ENCODE measurements around the gene CENPP. TPM values are rescaled to one million over a fixed set of nuclear protein-coding genes. Genes with fewer than 3 reads are reported as not detected.
A peak's percentile ranks its signal among the peaks of the same experiment; 100 is the strongest.

Gene CENPP
- total RNA-seq, 1 donor from 2014 or later = 7.7 TPM

DNA sequence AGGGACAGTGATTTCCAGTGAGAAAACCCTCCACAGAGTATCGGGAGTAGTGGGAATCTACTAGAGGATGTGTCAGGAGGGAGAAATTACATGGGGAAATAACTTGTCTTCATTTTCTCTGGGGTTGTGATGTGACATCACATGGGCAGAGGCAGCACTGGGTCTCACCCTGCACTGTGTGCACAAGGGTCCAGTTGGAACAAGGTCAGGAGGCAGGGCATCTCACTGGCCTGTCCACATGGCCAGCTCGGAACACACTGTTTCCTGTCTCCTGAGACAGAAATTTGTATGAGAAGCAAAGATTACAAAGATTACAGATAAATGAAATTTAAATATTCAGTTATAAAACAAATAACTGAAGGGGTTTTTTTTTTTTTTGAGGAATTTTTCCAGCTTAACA is 272.6 kb downstream of the CENPP start:
- no peaks in the 10 kb centered on the region for H3K27me3 Mint-ChIP-seq (ENCODE audit: low read depth)
- no peaks in the 10 kb centered on the region for H3K9me3 Mint-ChIP-seq (ENCODE audit: low read depth)
- peak overlapping the region; percentile 62 for H3K27ac Mint-ChIP-seq (ENCODE audit: unreplicated experiment)
- TF ChIP-seq, protein P1, sequence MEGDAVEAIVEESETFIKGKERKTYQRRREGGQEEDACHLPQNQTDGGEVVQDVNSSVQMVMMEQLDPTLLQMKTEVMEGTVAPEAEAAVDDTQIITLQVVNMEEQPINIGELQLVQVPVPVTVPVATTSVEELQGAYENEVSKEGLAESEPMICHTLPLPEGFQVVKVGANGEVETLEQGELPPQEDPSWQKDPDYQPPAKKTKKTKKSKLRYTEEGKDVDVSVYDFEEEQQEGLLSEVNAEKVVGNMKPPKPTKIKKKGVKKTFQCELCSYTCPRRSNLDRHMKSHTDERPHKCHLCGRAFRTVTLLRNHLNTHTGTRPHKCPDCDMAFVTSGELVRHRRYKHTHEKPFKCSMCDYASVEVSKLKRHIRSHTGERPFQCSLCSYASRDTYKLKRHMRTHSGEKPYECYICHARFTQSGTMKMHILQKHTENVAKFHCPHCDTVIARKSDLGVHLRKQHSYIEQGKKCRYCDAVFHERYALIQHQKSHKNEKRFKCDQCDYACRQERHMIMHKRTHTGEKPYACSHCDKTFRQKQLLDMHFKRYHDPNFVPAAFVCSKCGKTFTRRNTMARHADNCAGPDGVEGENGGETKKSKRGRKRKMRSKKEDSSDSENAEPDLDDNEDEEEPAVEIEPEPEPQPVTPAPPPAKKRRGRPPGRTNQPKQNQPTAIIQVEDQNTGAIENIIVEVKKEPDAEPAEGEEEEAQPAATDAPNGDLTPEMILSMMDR (IDR thresholded peaks at IDR 0.05) = no peak
- no peak for DNase-seq (ENCODE audit: low spot score)
- H3K36me3 Mint-ChIP-seq (ENCODE audit: low read depth) = peaks cover 3% of the 10 kb centered on the region
- H3K4me3 Mint-ChIP-seq (ENCODE audit: unreplicated experiment) = no peak overlapping the region
- H3K4me1 Mint-ChIP-seq (ENCODE audit: low read depth) = peaks cover 68% of the 10 kb centered on the region

DNA sequence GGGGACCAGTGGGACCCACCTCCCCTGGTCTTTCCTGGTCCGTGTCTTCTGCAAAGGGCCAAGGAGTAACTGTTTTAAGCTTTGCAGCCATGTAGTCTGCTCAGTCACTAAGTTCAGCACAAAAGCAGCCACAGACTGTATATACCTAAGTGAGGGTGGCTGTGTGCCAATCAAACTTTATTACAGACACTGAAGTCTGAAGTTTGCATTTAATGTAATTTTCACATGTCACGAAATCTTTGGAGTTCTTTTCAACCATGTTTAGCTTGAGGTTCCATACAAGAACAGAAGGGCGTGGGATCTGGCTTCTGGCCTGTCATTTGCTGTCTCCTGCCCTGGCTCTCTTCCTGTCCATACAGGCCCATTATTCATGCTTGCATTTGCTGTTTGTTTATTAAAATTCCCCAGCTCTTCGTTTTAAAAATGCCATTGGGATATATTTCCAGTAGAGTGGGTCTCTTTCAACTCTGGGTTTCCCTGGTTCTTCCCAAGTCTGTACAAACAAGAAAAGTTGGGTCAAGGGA is 274.2 kb downstream of the CENPP start:
- Mint-ChIP-seq H3K36me3 (ENCODE audit: low read depth) (peaks cover 9% of the 10 kb centered on the region), H3K4me1 (ENCODE audit: low read depth) (peaks cover 63% of the 10 kb centered on the region), H3K27ac (ENCODE audit: unreplicated experiment) (peak overlapping the region; percentile 95), H3K9me3 (ENCODE audit: low read depth) (peaks cover 7% of the 10 kb centered on the region), H3K27me3 (ENCODE audit: low read depth) (no peaks in the 10 kb centered on the region), H3K4me3 (ENCODE audit: unreplicated experiment) (peak overlapping the region; percentile 3)
- no peak for DNase-seq (ENCODE audit: low spot score)
- TF ChIP-seq, protein P1 (IDR thresholded peaks at IDR 0.05) = no peak

DNA sequence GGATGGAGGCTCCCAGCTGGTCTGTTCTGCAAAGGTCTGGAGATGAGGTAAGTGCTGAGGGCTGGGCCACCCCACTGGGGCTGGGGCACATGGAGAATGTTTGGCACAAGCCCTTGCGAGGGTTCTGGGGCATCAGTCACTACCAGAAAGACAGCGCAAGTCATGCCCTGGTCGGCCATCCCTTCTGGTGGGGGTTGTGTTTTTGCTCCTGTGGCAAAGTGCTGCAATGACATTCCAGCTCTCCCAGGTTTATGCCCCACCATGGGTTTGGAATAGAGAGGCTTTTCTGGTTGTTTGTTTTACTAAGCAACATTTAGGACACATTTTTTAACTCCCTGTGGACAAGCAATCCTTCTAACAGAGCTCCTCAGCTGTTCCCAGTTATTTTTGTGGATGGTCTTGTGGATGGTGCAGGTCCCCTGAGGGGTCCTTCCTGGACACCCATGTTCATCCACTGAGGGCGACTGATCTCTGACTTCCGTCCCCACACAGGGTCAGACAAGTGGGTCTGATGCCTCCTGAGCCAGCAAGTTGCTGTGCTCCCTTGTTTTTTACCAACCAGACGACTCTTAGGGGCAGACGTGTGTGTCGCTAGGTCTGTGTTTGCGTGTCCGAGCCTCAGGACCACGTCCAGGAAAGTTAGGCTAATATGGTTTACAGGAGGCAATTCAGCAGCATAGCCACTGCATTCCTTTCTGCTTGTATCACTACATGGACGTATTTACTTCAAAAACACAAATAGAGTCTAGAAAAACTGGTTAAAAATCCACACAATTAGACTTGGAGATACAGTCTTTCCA is 274.9 kb downstream of the CENPP start:
- H3K27ac Mint-ChIP-seq (ENCODE audit: unreplicated experiment) = peak overlapping the region; percentile 95
- peaks cover 12% of the 10 kb centered on the region for H3K36me3 Mint-ChIP-seq (ENCODE audit: low read depth)
- DNase-seq (ENCODE audit: low spot score) = no peak
- H3K9me3 Mint-ChIP-seq (ENCODE audit: low read depth) = peaks cover 11% of the 10 kb centered on the region
- TF ChIP-seq, protein P1 (IDR thresholded peaks at IDR 0.05) = peak; percentile 24
- H3K27me3 Mint-ChIP-seq (ENCODE audit: low read depth) = no peaks in the 10 kb centered on the region
- peaks cover 63% of the 10 kb centered on the region for H3K4me1 Mint-ChIP-seq (ENCODE audit: low read depth)
- peak overlapping the region; percentile 31 for H3K4me3 Mint-ChIP-seq (ENCODE audit: unreplicated experiment)

DNA sequence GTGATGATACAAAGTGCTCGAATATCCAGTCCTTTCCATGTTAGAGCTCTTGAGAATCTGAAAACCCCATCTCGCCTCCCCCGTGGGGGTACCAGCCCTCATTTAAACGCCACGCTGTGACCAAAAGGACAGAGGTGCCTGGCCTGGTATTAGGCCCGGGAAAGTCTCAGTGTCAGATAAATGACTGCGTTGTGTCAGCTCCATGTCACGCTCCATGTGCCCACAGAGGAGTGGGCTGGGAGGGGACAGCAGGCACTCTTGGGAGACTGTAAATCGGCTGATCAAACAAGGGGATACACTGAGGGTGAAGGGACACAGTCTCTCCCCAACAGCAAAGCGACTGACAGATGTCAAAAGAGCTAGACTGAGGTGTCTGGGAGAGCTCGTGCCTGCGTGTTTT is 275.7 kb downstream of the CENPP start:
- Mint-ChIP-seq H3K27me3 (ENCODE audit: low read depth) (no peaks in the 10 kb centered on the region), H3K4me3 (ENCODE audit: unreplicated experiment) (peak overlapping the region; percentile 23), H3K4me1 (ENCODE audit: low read depth) (peaks cover 69% of the 10 kb centered on the region), H3K36me3 (ENCODE audit: low read depth) (peaks cover 12% of the 10 kb centered on the region), H3K9me3 (ENCODE audit: low read depth) (peaks cover 11% of the 10 kb centered on the region), H3K27ac (ENCODE audit: unreplicated experiment) (peak overlapping the region; percentile 95)
- DNase-seq (ENCODE audit: low spot score) = no peak
- TF ChIP-seq, protein P1 (IDR thresholded peaks at IDR 0.05) = no peak

DNA sequence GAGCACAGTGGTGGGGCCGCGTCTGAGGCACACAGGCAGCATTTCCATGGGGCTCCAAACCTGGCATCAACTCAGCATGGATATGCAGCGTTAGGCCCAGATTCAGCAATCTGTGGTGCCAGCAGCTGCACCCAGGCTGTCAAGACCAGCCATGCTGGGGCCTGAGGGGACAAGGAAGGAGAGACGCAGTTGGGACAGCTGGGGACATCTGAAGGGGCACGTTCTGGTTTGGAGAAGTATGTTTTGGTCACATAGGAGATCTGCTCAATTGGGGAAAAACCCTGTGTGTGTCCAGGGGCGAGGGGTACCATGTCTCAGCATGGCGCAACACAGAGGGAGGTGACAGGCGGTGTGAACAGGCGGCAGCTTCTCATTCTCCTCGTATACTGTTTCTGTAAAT is 276.7 kb downstream of the CENPP start:
- Mint-ChIP-seq H3K4me3 (ENCODE audit: unreplicated experiment) (no peak overlapping the region), H3K4me1 (ENCODE audit: low read depth) (peaks cover 72% of the 10 kb centered on the region), H3K36me3 (ENCODE audit: low read depth) (peaks cover 12% of the 10 kb centered on the region), H3K9me3 (ENCODE audit: low read depth) (peaks cover 11% of the 10 kb centered on the region), H3K27ac (ENCODE audit: unreplicated experiment) (no peak overlapping the region), H3K27me3 (ENCODE audit: low read depth) (no peaks in the 10 kb centered on the region)
- DNase-seq (ENCODE audit: low spot score) = no peak
- TF ChIP-seq, protein P1 (IDR thresholded peaks at IDR 0.05) = no peak
